ENCODE data around the gene DCUN1D3.

DNA sequence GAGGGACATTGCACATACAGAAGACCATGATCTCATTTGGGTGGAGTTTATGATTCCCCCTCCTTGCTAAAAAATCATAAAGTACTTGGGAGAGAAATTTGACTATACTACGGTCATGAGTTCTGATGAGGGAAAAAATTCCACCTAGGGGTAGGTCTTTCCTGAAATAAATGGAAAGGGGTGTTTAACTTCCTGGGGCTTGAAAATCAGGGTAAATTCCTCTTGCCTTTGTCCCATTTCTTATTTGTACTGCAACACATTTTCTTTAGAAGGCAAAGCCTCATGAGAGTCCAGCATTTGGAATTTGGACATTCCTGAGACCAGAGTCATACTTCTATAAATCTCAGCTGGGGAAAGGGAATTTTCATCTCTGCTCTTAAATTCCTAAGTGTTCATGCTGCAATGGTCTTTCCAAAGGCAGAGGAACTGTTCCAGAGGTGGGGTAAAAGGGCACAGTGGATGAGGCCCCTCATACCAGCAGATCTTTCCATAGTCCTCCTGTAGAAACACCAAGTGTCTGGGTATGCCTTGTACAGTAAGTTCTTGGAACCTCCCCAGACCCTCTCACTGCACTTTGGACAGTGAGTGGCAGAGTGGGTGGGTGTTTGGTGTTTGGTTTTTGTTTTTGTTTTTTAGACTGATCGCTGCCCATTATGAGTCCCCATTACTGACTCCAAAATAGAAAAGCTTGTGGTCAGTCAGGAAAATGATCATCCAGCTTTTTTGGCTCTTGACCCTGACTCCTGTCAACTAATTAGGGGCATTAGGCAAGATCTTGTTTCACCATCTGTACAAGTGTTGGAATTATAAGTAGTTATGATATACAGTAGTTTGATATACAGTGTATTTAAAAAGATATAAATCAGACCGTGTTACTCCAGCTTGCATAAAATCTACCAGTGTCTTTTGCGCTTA, 6.4 kb upstream of the DCUN1D3 start:
- TF ChIP-seq, protein P1, sequence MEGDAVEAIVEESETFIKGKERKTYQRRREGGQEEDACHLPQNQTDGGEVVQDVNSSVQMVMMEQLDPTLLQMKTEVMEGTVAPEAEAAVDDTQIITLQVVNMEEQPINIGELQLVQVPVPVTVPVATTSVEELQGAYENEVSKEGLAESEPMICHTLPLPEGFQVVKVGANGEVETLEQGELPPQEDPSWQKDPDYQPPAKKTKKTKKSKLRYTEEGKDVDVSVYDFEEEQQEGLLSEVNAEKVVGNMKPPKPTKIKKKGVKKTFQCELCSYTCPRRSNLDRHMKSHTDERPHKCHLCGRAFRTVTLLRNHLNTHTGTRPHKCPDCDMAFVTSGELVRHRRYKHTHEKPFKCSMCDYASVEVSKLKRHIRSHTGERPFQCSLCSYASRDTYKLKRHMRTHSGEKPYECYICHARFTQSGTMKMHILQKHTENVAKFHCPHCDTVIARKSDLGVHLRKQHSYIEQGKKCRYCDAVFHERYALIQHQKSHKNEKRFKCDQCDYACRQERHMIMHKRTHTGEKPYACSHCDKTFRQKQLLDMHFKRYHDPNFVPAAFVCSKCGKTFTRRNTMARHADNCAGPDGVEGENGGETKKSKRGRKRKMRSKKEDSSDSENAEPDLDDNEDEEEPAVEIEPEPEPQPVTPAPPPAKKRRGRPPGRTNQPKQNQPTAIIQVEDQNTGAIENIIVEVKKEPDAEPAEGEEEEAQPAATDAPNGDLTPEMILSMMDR (IDR thresholded peaks at IDR 0.05), result no peak
- no peak for TF ChIP-seq POLR2A (IDR thresholded peaks at IDR 0.05)
